CD4-positive, alpha-beta T cell treated with Interleukin-12 subunit alpha and Interleukin-12 subunit beta, for 1 hour (primary cell): ENCODE measurements around the gene ALDH1L2.
"Not testable (repeated sequence)": the region's sequence is repeated elsewhere in the genome, so short reads cannot be mapped to it uniquely, and the experiment has no call there.

ENCODE experiments used
- DNase-seq: peaks from one replicate; pipeline ENCODE4 v3.0.0-alpha.2; 2020

Gene ALDH1L2

GRCh38 chr12:105084251-105085250 lies at the start of gene ALDH1L2:
TSS of gene ALDH1L2 (minus strand) at chr12:105084458. CDS start at chr12:105084436, 22 bp downstream.
- DNase-seq, result peak; percentile 53

- no peak for DNase-seq
Measured at GRCh38 chr12:105120551-105120950, 36.3 kb upstream of the ALDH1L2 start.

- no peak for DNase-seq
Measured at GRCh38 chr12:105116969-105117368, 32.7 kb upstream of the ALDH1L2 start.

GRCh38 chr12:105113094-105113493 lies 28.8 kb upstream of the ALDH1L2 start:
- no peak for DNase-seq

- no peak for DNase-seq
Measured at GRCh38 chr12:105110851-105111250, 26.6 kb upstream of the ALDH1L2 start.

- no peak for DNase-seq
Measured at GRCh38 chr12:105109465-105110212, 25.4 kb upstream of the ALDH1L2 start.

GRCh38 chr12:105107494-105108371 lies 23.5 kb upstream of the ALDH1L2 start, which contains the start of gene WASHC4:
TSS of gene WASHC4 (plus strand) at chr12:105107731. CDS start at chr12:105107801, 70 bp downstream.
- peak; percentile 92 for DNase-seq

GRCh38 chr12:105107171-105107493 lies 22.9 kb upstream of the ALDH1L2 start:
- no peak for DNase-seq

GRCh38 chr12:105106621-105107020 lies 22.4 kb upstream of the ALDH1L2 start:
- no peak for DNase-seq

- no peak for DNase-seq
Measured at GRCh38 chr12:105104762-105105161, 20.5 kb upstream of the ALDH1L2 start.

GRCh38 chr12:105102673-105103072 lies 18.4 kb upstream of the ALDH1L2 start:
- no peak for DNase-seq

- DNase-seq, result no peak
Measured at GRCh38 chr12:105100998-105101397, 16.7 kb upstream of the ALDH1L2 start.

- DNase-seq, result no peak
Measured at GRCh38 chr12:105100207-105100985, 16.1 kb upstream of the ALDH1L2 start.

- no peak for DNase-seq
Measured at GRCh38 chr12:105099356-105099755, 15.1 kb upstream of the ALDH1L2 start.

- DNase-seq, result not testable (repeated sequence)
Measured at GRCh38 chr12:105095338-105095737, 11.1 kb upstream of the ALDH1L2 start.

- DNase-seq, result no peak
Measured at GRCh38 chr12:105092336-105092735, 8.1 kb upstream of the ALDH1L2 start.

- DNase-seq, result no peak
Measured at GRCh38 chr12:105091476-105092206, 7.4 kb upstream of the ALDH1L2 start.

GRCh38 chr12:105090361-105090760 lies 6.1 kb upstream of the ALDH1L2 start:
- no peak for DNase-seq

- no peak for DNase-seq
Measured at GRCh38 chr12:105089817-105090216, 5.6 kb upstream of the ALDH1L2 start.

- no peak for DNase-seq
Measured at GRCh38 chr12:105085501-105085900, 1.2 kb upstream of the ALDH1L2 start.

- DNase-seq, result no peak
Measured at GRCh38 chr12:105083551-105084105, 630 bp downstream of the ALDH1L2 start.
